Thymus (tissue), 11 donors: ENCODE measurements around the gene FJX1. TPM values are rescaled to one million over a fixed set of nuclear protein-coding genes. Genes with fewer than 3 reads are reported as not detected.
"Not testable (repeated sequence)": the region's sequence is repeated elsewhere in the genome, so short reads cannot be mapped to it uniquely, and the experiment has no call there.

Experiments
- DNase-seq, 9 donors: peaks; one replicate each; pipeline ENCODE4 v3.0.0-alpha.2; 2013; ENCODE audit warnings: low spot score in 9 of 9, low read depth in 6 of 9, missing footprints in 1 of 9
- H3K27ac ChIP-seq, 2 donors: one replicate each; pipeline ENCODE4 v1.5.1; 2013; ENCODE audit warnings: control low read depth in 1 of 2, low read depth in 1 of 2, low read length in 1 of 2, mild to moderate bottlenecking in 1 of 2, moderate library complexity in 1 of 2
- H3K27me3 ChIP-seq, 2 donors: one replicate each; pipeline ENCODE4 v1.5.1; 2013; ENCODE audit warnings: low read length in 1 of 2; ENCODE audit not compliant: control insufficient read depth in 2 of 2, insufficient read depth in 1 of 2
- H3K36me3 ChIP-seq, 2 donors: one replicate each; pipeline ENCODE4 v1.5.1; 2013; ENCODE audit warnings: low read length in 1 of 2, mild to moderate bottlenecking in 1 of 2, moderate library complexity in 1 of 2; ENCODE audit not compliant: control insufficient read depth in 2 of 2, insufficient read depth in 2 of 2
- H3K4me1 ChIP-seq, 2 donors: one replicate each; pipeline ENCODE4 v1.5.1; 2013; ENCODE audit warnings: low read length in 2 of 2; ENCODE audit not compliant: control insufficient read depth in 2 of 2, insufficient read depth in 2 of 2
- H3K4me3 ChIP-seq, 2 donors: one replicate each; pipeline ENCODE4 v1.5.1; 2013; ENCODE audit warnings: low read length in 2 of 2, control low read depth in 1 of 2, mild to moderate bottlenecking in 1 of 2
- H3K9me3 ChIP-seq, 2 donors: one replicate each; pipeline ENCODE4 v1.5.1; 2013; ENCODE audit warnings: low read length in 1 of 2, mild to moderate bottlenecking in 1 of 2; ENCODE audit not compliant: control insufficient read depth in 2 of 2, insufficient read depth in 1 of 2
- WGBS: extraction: QIAGEN DNeasy Blood & Tissue Kit; methylation state at CpG from one replicate; pipeline ENCODE4 v1.1.7; 2013; 5-methylcytosine and 5-hydroxymethylcytosine counted together
- polyA plus RNA-seq: library from polyadenylated mRNA; stranded (reverse); fragments of 200-250 nt; gene quantifications from one replicate; pipeline ENCODE4 v1.2.3, GENCODE V29; 2013
- total RNA-seq: library from RNA; stranded (reverse); fragments of 120-200 nt; gene quantifications from one replicate; pipeline ENCODE4 v1.2.4, GENCODE V29; 2013
- donor health status: healthy.

FJX1 gene
- total and polyA plus RNA-seq, 2 donors, result 3.8 to 4.2 TPM

GRCh38 chr11:35663408-35663702 is 45.1 kb downstream of the FJX1 start:
- WGBS, result 93% methylated on average over 10 of the region's 10 CpGs
- peaks cover 0 to 7% of the 10 kb centered on the region in 2 donors for H3K27me3 ChIP-seq
- peak in 1 of 9 donors; percentile 6 for DNase-seq
- H3K36me3 ChIP-seq, result no peaks in the 10 kb centered on the region
- H3K4me3 ChIP-seq, result peak overlapping the region; percentile 65 to 81
- H3K4me1 ChIP-seq, result peaks cover 10 to 18% of the 10 kb centered on the region in 2 donors
- H3K9me3 ChIP-seq, result peaks cover 0 to 16% of the 10 kb centered on the region in 2 donors
- H3K27ac ChIP-seq, result peak overlapping the region in 1 of 2 donors; percentile 78

- Histone ChIP-seq H3K9me3 (peaks cover 0 to 16% of the 10 kb centered on the region in 2 donors), H3K4me3 (no peak overlapping the region), H3K27me3 (peaks cover 0 to 6% of the 10 kb centered on the region in 2 donors), H3K27ac (no peak overlapping the region), H3K4me1 (peaks cover 10 to 18% of the 10 kb centered on the region in 2 donors), H3K36me3 (no peaks in the 10 kb centered on the region)
- DNase-seq, result no peak
- WGBS, result 99% methylated on average over 5 of the region's 5 CpGs
Observed at GRCh38 chr11:35664977-35665441, 46.7 kb downstream of the FJX1 start.

DNA sequence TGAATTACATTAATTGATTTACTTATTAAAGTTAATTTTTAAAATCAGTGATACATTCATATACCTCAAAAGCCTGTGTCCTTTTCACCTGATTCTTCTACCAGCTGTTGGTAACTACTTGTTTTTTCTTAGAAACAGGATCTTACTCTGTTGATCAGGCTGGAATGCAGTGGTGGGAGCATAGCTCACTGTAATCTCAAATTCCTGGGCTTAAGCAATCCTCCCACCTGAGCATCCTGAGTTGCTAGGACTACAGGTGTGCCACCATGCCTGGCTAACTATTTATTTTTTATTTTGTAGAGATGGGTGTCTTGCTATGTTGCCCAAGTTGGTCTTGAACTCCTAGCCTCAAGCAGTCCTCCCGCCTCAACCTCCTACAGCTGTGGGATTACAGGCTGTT is 49.0 kb downstream of the FJX1 start:
- WGBS, result 98% methylated on average over 1 of the region's 1 CpG
- Histone ChIP-seq H3K4me1 (peaks cover 10 to 12% of the 10 kb centered on the region in 2 donors), H3K4me3 (no peak overlapping the region), H3K36me3 (no peaks in the 10 kb centered on the region), H3K9me3 (peaks cover 0 to 16% of the 10 kb centered on the region in 2 donors), H3K27ac (no peak overlapping the region), H3K27me3 (no peaks in the 10 kb centered on the region)
- DNase-seq, result no peak

DNA sequence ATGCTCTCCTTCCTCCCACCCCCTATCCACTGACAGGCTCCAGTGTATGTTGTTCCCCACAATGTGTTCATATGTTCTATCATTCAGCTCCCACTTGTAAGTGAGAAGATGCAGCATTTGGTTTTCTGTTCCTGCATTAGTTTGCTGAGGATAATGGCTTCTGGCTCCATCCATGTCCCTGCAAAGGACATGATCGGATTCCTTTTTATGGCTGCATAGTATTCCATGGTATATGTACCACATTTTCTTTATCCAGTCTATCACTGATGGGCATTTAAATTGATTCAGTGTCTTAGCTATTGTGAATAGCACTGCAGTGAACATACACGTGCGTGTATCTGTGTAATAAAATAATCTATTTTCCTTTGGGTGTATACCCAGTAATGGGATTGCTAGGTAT is 50.1 kb downstream of the FJX1 start:
- peaks cover 0 to 11% of the 10 kb centered on the region in 2 donors for H3K9me3 ChIP-seq
- not testable (repeated sequence) for H3K4me1 ChIP-seq, H3K27me3 ChIP-seq, DNase-seq, H3K36me3 ChIP-seq, H3K4me3 ChIP-seq, H3K27ac ChIP-seq
- 96% methylated on average over 3 of the region's 3 CpGs for WGBS

Other genes starting within 250 kb of the FJX1 start
- gene SLC1A2, start 198.9 kb upstream of the FJX1 start, total RNA-seq, result 0.38 TPM
- 0.71 TPM for gene SLC1A2, start 198.9 kb upstream of the FJX1 start, polyA plus RNA-seq
- gene PAMR1, start 92.8 kb upstream of the FJX1 start, total RNA-seq, result 5.6 TPM
- gene PAMR1, start 92.8 kb upstream of the FJX1 start, polyA plus RNA-seq, result 1.9 TPM
- 18.7 TPM for gene TRIM44, start 44.3 kb downstream of the FJX1 start, total RNA-seq
- 7.4 TPM for gene TRIM44, start 44.3 kb downstream of the FJX1 start, polyA plus RNA-seq